ENCODE measurements around the gene CATSPERZ. TPM values are rescaled to one million over a fixed set of nuclear protein-coding genes. Genes with fewer than 3 reads are reported as not detected.

CATSPERZ gene
- total RNA-seq, 1 donor from 2014 or later: not detected

DNA sequence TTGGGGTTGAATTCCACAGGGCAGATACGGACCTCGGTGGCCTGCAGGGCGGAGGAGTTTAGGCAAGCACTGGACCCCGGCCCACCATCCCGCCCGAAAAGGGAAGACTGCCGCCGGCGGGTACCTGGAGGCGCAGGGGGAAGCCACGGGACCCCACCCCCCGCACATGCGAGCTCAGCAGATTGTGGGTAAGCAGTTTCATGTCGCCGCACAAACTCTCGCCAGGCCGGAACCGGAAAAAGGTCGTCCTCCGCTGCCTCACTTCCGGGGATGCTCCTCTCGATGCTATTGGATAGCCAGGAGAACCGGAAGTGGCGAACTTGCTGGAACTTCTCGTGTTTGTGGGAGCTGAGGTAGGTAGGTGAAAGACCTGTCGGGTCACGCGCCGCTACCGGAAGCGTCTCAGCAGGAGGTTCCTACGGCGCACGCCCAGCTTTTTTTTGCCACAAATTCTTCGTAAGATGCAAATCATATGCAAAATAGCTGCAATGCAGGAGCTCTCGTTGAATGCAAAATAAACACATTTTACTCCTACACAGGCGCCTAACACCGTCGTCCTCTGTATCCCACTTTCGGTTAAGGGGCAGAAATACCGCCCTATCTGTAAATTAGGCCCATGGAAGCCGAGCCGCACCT lies 17.3 kb downstream of the CATSPERZ start, which contains the start of gene TRMT112:
Gene TRMT112 (minus strand): TSS at position 235 of the 636 bp plus-strand sequence. CDS start 33 bp downstream, at position 202.
- ATAC-seq (peak; percentile 80), DNase-seq (peak; percentile 97)
- peaks cover 29% of the 10 kb centered on the region for H3K36me3 ChIP-seq
- peak within 1 kb of the TSS; percentile 98 for H3K27ac ChIP-seq
- TF ChIP-seq, protein P1, sequence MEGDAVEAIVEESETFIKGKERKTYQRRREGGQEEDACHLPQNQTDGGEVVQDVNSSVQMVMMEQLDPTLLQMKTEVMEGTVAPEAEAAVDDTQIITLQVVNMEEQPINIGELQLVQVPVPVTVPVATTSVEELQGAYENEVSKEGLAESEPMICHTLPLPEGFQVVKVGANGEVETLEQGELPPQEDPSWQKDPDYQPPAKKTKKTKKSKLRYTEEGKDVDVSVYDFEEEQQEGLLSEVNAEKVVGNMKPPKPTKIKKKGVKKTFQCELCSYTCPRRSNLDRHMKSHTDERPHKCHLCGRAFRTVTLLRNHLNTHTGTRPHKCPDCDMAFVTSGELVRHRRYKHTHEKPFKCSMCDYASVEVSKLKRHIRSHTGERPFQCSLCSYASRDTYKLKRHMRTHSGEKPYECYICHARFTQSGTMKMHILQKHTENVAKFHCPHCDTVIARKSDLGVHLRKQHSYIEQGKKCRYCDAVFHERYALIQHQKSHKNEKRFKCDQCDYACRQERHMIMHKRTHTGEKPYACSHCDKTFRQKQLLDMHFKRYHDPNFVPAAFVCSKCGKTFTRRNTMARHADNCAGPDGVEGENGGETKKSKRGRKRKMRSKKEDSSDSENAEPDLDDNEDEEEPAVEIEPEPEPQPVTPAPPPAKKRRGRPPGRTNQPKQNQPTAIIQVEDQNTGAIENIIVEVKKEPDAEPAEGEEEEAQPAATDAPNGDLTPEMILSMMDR (IDR thresholded peaks at IDR 0.05): no peak
- H3K9me3 ChIP-seq: no peaks in the 10 kb centered on the region
- peaks cover 22% of the 10 kb centered on the region for H3K4me1 ChIP-seq
- no peaks in the 10 kb centered on the region for H3K27me3 ChIP-seq
- peak within 1 kb of the TSS; percentile 87 for H3K4me3 ChIP-seq
- intact Hi-C loops (cut with DNase I): no loop called here

DNA sequence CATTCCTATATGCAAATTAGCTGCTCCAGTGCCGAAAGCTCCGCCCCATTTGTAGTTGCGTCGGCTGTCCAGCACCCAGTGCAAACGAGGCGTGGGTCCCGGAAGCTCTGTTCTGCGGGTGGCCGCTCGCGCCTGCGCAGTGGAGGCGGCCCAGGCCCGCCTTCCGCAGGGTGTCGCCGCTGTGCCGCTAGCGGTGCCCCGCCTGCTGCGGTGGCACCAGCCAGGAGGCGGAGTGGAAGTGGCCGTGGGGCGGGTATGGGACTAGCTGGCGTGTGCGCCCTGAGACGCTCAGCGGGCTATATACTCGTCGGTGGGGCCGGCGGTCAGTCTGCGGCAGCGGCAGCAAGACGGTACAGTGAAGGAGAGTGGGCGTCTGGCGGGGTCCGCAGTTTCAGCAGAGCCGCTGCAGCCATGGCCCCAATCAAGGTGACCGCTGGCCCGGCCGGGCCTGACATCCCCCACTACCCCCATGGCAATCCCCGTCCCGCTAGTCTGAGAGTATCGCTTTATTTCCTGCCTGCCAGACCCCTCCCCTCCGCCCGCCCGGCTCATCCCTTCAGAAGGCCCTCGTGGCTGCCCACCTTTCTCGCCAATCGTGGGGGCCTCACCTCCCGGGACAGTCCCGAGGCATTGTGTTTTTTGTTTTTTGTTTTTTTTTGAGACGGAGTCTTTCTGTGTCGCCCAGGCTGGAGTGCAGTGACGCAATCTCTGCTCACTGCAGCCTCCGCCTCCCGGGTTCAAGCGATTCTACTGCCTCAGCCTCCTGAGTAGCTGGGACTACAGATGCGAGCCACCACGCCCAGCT lies 18.0 kb downstream of the CATSPERZ start, which contains the start of gene PRDX5:
Gene PRDX5 (plus strand): TSS at position 161 of the 805 bp plus-strand sequence. CDS start 95 bp downstream, at position 256.
- Histone ChIP-seq H3K27me3 (no peaks in the 10 kb centered on the region), H3K27ac (peak within 1 kb of the TSS; percentile 98), H3K9me3 (no peaks in the 10 kb centered on the region), H3K4me1 (peaks cover 21% of the 10 kb centered on the region), H3K36me3 (peaks cover 31% of the 10 kb centered on the region), H3K4me3 (peak within 1 kb of the TSS; percentile 87)
- ATAC-seq: peak; percentile 87
- intact Hi-C loops (cut with DNase I): no loop called here
- peak; percentile 98 for DNase-seq
- TF ChIP-seq, protein P1 (IDR thresholded peaks at IDR 0.05): peak; percentile 31

DNA sequence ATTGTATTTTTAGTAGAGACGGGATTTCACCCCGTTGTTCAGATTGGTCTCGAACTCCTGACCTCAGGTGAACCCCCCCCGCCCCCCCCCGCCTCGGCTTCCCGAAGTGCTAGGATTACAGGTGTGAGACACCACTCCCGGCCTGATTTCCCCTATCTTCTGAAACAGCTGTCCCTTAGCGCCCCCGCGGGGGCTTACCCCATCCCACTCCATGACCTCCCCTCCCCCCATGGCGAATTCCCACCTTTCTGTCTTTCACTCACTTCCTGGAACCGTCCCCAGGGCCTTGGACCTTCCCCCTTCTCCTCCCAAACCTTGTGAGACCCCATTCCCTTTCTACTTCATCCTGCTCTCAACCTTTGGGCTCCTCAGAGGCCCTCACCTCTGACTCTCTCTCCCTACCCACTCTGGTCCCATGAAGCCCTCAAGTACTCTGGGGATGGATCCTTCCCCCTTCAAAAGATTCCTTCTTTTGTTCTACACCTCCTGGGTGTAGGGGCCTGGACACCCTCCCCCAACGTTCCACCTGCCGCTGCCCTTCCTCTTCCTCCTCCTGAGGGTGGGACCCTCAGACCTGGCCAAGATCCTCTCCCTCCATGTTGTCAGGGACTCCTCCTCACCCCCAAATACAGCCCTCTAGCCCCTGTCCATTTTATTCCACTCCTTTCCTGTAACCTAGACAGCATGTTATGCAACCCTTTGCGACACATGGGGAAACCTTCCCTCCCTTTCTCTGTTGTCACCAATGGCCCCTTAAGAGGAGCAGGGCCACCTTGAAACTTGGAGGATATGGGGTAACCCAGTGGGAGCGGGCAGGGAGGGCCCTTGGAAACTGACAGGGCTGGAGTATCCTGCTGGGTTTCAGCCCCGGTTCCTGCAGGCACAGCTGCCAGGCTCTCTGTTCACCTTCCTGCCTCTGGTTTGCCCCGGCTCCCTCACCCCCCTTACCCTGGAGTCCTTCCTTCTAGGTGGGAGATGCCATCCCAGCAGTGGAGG lies 18.9 kb downstream of the CATSPERZ start:
- Histone ChIP-seq H3K27ac (peak overlapping the region; percentile 98), H3K4me3 (peak overlapping the region; percentile 87), H3K9me3 (no peaks in the 10 kb centered on the region), H3K36me3 (peaks cover 30% of the 10 kb centered on the region), H3K4me1 (peaks cover 18% of the 10 kb centered on the region), H3K27me3 (no peaks in the 10 kb centered on the region)
- TF ChIP-seq, protein P1 (IDR thresholded peaks at IDR 0.05): no peak
- peak; percentile 75 for DNase-seq
- intact Hi-C loops (cut with DNase I): no loop called here
- peak; percentile 1 for ATAC-seq

DNA sequence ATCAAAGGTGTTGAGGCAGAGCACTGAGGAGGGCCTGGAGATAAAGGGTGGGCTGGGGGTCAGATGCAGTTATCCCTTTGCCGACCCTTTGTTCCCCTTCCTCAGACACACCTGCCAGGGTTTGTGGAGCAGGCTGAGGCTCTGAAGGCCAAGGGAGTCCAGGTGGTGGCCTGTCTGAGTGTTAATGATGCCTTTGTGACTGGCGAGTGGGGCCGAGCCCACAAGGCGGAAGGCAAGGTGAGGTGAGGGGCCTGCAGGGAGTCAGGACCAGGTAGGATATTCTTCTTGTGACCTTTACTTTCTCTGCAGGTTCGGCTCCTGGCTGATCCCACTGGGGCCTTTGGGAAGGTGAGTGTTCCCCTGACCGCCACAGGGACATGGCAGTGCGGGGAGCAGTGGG lies 20.4 kb downstream of the CATSPERZ start:
- Histone ChIP-seq H3K27me3 (no peaks in the 10 kb centered on the region), H3K9me3 (no peaks in the 10 kb centered on the region), H3K4me3 (no peak overlapping the region), H3K36me3 (peaks cover 15% of the 10 kb centered on the region), H3K4me1 (peaks cover 18% of the 10 kb centered on the region), H3K27ac (peak overlapping the region; percentile 2)
- no peak for ATAC-seq
- peak; percentile 63 for DNase-seq
- intact Hi-C loops (cut with DNase I): no loop called here
- TF ChIP-seq, protein P1 (IDR thresholded peaks at IDR 0.05): no peak

DNA sequence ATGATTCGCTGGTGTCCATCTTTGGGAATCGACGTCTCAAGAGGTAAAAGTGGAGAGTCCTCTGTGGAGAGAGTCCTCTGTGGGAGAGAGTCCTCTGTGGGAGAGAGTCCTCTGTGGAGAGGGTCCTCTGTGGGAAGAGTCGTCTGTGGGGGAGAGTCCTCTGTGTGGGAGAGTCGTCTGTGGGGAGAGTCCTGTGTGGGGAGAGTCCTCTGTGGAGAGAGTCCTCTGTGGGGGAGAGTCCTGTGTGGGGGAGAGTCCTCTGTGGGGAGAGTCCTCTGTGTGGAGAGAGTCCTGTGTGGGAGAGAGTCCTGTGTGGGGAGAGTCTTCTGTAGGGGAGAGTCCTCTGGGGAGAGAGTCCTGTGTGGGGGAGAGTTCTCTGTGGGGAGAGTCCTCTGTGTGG lies 20.9 kb downstream of the CATSPERZ start:
- no peaks in the 10 kb centered on the region for H3K27me3 ChIP-seq
- H3K4me3 ChIP-seq: no peak overlapping the region
- ATAC-seq: no peak
- no peak for DNase-seq
- TF ChIP-seq, protein P1 (IDR thresholded peaks at IDR 0.05): no peak
- H3K9me3 ChIP-seq: no peaks in the 10 kb centered on the region
- intact Hi-C loops (cut with DNase I): no loop called here
- H3K4me1 ChIP-seq: peaks cover 18% of the 10 kb centered on the region
- peak overlapping the region; percentile 65 for H3K27ac ChIP-seq
- peaks cover 10% of the 10 kb centered on the region for H3K36me3 ChIP-seq
